ENCODE measurements around the gene HDHD2.

GRCh38 chr18:47150029-47150823 lies at the start of gene HDHD2:
- TF ChIP-seq SUZ12 (IDR thresholded peaks at IDR 0.05) (no peak), FOXM1 (IDR thresholded peaks at IDR 0.05; ENCODE audit: borderline replicate concordance) (no peak), TARDBP (IDR thresholded peaks at IDR 0.05) (no peak)

Data from HEK293T (cell line).